GM19467 (cell line): Measurements from ENCODE around the gene IDH3B.
"Not testable (repeated sequence)": the region's sequence is repeated elsewhere in the genome, so short reads cannot be mapped to it uniquely, and the experiment has no call there.

ENCODE experiments used
- ATAC-seq: cut with Tn5 transposase; IDR thresholded peaks from one replicate; pipeline ENCODE4 v1.9.1; 2021; ENCODE audit warnings: mild to moderate bottlenecking, moderate library complexity; ENCODE audit not compliant: unreplicated experiment

The IDH3B gene

GRCh38 chr20:2695206-2695983 is 31.4 kb upstream of the IDH3B start:
- no peak for ATAC-seq

GRCh38 chr20:2694519-2694918 is 30.5 kb upstream of the IDH3B start:
- no peak for ATAC-seq

- no peak for ATAC-seq
Observed at GRCh38 chr20:2694008-2694471, 30.0 kb upstream of the IDH3B start.

- ATAC-seq, result no peak
Observed at GRCh38 chr20:2693286-2694007, 29.4 kb upstream of the IDH3B start.

- ATAC-seq, result no peak
Observed at GRCh38 chr20:2692886-2693285, 28.9 kb upstream of the IDH3B start.

GRCh38 chr20:2692036-2692885 is 28.2 kb upstream of the IDH3B start, which contains the start of gene EBF4:
Gene EBF4, plus strand, starts transcription at chr20:2692780. Its CDS starts 866 bp downstream, at chr20:2693646.
- ATAC-seq, result no peak

GRCh38 chr20:2691663-2692035 is 27.6 kb upstream of the IDH3B start:
- ATAC-seq, result no peak

- ATAC-seq, result no peak
Observed at GRCh38 chr20:2691127-2691526, 27.1 kb upstream of the IDH3B start.

GRCh38 chr20:2690718-2691117 is 26.7 kb upstream of the IDH3B start:
- no peak for ATAC-seq

GRCh38 chr20:2690213-2690612 is 26.2 kb upstream of the IDH3B start:
- ATAC-seq, result no peak

- ATAC-seq, result no peak
Observed at GRCh38 chr20:2688041-2688591, 24.1 kb upstream of the IDH3B start.

- no peak for ATAC-seq
Observed at GRCh38 chr20:2687514-2687913, 23.5 kb upstream of the IDH3B start.

- not testable (repeated sequence) for ATAC-seq
Observed at GRCh38 chr20:2684817-2685216, 20.8 kb upstream of the IDH3B start.

- ATAC-seq, result not testable (repeated sequence)
Observed at GRCh38 chr20:2682040-2682439, 18.0 kb upstream of the IDH3B start.

GRCh38 chr20:2680046-2680445 is 16.0 kb upstream of the IDH3B start:
- no peak for ATAC-seq

GRCh38 chr20:2673453-2673852 is 9.4 kb upstream of the IDH3B start:
- no peak for ATAC-seq

- no peak for ATAC-seq
Observed at GRCh38 chr20:2672446-2672845, 8.4 kb upstream of the IDH3B start.

GRCh38 chr20:2671977-2672376 is 8.0 kb upstream of the IDH3B start:
- no peak for ATAC-seq

GRCh38 chr20:2663364-2663886 is 591 bp downstream of the IDH3B start:
- ATAC-seq, result no peak

GRCh38 chr20:2659547-2659946 is 4.5 kb downstream of the IDH3B start:
- ATAC-seq, result no peak
